GM12875 (cell line): ENCODE results near the gene DOCK1.

Experiments used
- H3K4me3 ChIP-seq: one replicate; pipeline ENCODE4 v1.5.1; 2011; ENCODE audit warnings: low read depth, low read length, control low read depth
- TF ChIP-seq, protein P1 (sequence below): IDR thresholded peaks from 2 replicates; pipeline ENCODE4 v1.5.1; 2011; ENCODE audit warnings: low read depth, mild to moderate bottlenecking, control low read depth, inconsistent platforms, low read length, moderate library complexity, borderline replicate concordance; ENCODE audit not compliant: insufficient read depth

The DOCK1 gene

DNA sequence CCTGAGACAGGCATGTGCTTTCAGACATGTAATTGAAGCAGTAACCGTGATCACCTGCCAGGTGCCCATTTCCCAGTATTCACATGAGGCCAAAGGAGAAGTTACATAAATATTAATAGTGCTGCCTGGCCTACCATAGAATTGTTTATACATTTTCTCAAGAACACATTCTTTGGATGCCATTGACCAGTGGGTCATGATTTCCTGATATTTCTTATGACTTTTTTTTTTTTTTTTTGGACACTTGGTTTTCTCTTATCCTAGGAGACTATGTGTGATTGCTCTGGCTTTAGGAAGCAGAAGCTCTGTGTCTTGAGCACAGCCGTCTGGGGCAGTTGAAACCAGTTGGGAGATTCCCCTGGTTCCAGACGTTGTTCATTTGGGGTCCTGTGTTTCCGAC, 500.0 kb downstream of the DOCK1 start:
- TF ChIP-seq, protein P1, sequence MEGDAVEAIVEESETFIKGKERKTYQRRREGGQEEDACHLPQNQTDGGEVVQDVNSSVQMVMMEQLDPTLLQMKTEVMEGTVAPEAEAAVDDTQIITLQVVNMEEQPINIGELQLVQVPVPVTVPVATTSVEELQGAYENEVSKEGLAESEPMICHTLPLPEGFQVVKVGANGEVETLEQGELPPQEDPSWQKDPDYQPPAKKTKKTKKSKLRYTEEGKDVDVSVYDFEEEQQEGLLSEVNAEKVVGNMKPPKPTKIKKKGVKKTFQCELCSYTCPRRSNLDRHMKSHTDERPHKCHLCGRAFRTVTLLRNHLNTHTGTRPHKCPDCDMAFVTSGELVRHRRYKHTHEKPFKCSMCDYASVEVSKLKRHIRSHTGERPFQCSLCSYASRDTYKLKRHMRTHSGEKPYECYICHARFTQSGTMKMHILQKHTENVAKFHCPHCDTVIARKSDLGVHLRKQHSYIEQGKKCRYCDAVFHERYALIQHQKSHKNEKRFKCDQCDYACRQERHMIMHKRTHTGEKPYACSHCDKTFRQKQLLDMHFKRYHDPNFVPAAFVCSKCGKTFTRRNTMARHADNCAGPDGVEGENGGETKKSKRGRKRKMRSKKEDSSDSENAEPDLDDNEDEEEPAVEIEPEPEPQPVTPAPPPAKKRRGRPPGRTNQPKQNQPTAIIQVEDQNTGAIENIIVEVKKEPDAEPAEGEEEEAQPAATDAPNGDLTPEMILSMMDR: no peak
- no peak overlapping the region for H3K4me3 ChIP-seq

DNA sequence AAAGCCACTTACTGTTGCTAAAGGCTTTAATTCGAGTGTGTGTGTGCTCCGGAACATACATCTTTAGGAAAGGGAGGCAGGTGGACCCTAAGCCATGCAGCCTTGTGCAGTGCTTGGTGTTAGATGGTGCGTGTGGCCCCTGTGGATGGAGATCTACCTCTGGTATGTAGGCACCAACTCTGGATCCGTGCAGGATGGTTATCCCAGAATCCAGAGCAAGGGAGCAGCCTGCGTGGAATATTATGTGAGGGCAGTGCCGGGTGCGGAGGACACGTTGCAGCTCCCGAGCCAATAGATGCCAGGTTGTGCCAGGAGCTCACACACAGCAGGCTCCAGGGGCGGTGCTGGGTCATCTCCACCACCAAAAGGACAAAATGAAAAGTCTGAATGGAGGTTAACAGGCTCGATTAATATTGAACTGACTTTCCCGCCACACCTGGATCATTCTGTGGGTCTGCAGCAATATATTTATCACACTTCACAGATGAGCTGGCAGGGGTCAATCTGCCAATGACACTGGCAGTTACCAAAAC, 500.9 kb downstream of the DOCK1 start:
- H3K4me3 ChIP-seq: no peak overlapping the region
- TF ChIP-seq, protein P1: no peak

DNA sequence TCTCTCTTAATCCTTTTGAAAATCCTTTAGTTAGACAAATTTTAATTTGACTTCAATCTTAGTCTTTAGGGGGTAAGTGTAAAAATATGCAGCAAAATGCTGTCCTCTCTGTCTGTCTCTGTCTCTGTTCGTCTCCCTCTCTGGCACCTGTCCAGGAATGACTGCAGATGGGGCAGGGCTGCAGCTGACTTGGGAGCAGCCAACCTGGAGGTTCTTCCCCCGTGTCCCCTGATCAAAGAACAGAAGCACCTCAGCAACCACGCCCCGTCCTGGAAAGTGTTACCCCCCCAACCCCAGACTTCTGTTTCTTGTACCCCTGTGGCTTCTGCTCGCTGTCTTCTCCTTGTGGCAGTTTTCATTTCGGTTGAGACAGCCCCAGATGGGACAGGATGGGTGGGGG, 502.3 kb downstream of the DOCK1 start:
- TF ChIP-seq, protein P1: no peak
- no peak overlapping the region for H3K4me3 ChIP-seq

DNA sequence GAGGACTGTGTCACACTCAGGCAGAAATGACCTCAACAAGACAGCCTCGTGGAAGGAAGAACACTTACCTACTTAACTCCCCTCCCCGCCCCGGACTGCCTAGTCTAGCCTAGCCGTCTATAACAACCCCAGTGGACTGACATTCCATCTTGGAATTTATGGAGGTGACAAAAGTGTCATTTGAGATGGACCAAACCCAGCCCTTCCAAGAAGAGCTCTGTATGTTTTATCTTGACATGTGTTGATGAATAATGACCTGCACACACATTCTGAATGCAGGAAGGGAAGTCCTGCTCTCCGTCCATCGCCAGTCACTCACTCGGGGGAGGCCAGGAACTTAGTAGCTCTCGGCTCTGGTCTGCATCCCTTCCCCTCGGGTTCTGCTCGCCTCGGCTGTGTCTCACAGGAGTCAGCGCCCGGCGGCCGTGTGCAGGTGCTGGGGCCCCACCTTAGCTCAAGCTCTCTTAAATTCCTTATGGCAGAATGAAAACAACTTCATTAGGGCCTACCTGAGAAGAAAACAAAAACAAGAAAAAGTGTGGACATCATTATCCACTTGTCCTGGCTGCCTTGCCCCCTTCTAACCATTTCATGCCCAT, 503.0 kb downstream of the DOCK1 start:
- no peak overlapping the region for H3K4me3 ChIP-seq
- TF ChIP-seq, protein P1: no peak

DNA sequence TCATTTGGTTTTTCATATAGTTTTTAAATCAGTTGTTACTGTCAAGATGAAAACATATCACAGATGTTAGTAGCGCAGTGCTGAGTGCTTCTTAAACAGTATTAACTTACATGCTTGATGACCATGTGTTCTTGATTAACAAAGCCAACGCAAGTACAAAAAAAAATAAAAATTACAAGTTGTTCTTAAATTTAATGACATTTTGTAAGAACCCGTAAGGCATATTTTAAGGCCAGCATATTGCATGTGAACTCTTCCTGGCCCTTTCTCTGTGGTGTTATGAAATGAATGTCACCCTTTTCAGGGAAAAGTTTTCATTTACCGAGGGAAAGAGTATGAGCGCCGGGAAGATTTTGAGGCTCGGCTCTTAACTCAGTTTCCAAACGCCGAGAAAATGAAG, 503.5 kb downstream of the DOCK1 start:
- TF ChIP-seq, protein P1: no peak
- no peak overlapping the region for H3K4me3 ChIP-seq

DNA sequence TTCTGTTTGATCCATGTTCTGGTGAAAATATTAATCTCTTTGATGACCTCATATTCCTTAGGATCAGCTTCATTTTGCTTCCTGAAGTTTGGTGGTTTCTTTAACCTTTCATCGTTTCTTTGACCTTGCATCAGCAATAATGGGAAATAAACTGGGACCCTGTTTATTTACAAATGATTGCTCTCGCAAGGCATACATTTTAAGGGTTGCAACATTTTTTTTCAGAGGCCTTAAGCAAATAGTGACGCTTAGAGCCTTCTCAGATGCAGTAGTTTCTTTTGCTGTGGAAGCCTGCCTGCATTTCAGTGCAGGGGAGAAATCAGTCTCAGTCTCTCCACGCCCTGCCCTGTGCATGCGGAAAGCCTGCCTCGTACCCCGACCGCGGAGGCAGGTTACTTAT, 504.8 kb downstream of the DOCK1 start:
- TF ChIP-seq, protein P1: no peak
- H3K4me3 ChIP-seq: no peak overlapping the region

DNA sequence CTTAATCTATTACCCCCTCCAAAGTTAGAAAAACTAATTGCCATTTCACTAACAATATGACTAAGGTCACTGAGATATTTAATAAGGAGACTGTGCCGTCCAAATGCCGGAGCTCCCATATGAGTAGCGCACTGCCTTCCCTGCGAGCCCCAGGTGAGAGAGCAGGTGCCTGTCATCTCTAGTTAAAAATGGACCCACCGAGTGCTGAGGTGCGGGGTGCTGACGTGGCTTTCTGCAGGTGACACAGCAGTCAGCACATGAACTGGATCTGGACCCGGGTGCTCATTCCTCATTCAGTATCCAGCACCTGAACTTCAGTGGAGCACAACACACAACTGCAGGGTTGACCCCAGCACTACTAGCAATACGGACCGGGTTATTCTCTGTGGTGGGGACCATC, 505.8 kb downstream of the DOCK1 start:
- TF ChIP-seq, protein P1: no peak
- no peak overlapping the region for H3K4me3 ChIP-seq
